A549 (cell line): ENCODE measurements around the gene ASH1L. TPM values are rescaled to one million over a fixed set of nuclear protein-coding genes. Genes with fewer than 3 reads are reported as not detected.

Source experiments
- ATAC-seq, 2 experiments: fragments of 200-7000 bp in 1 of 2; fragments of >200 bp in 1 of 2; cut with Nextera tagmentation in 1 of 2; cut with Tn5 transposase in 1 of 2; 3 replicates each; pipeline versions ENCODE4 v1.8.0 to v1.9.1; 2018 to 2020; ENCODE audit warnings: mild to moderate bottlenecking in 1 of 2, moderate library complexity in 1 of 2
- CTCF ChIA-PET: fragments of 300-600 bp; sonication (Branson Sonifier 250); formaldehyde crosslinking; extraction: SDS; loops from one replicate; lab custom pipeline; 2021; ENCODE audit warnings: antibody characterized with exemption, inconsistent platforms; lab: Yijun Ruan, JAX
- POLR2A ChIA-PET: fragments of 350-600 bp; formaldehyde crosslinking; extraction: SDS; loops from one replicate; lab custom pipeline; 2021; ENCODE audit warnings: antibody characterized with exemption, inconsistent platforms; lab: Yijun Ruan, JAX
- DNase-seq, 2 experiments: peaks; one replicate each; pipeline versions ENCODE4 v3.0.0 to v3.0.0-alpha.2; 2011 to 2016; ENCODE audit warnings: low read depth in 1 of 2, low spot score in 1 of 2
- FAIRE-seq: peaks from 2 replicates; lab custom pipeline; 2011; peaks lifted over from hg19 to GRCh38; lab: Jason Lieb, UNC
- H3K27ac ChIP-seq, 2 experiments: fragments of >200 bp; sonication (Bioruptor Twin); formaldehyde crosslinking; 3 replicates each; pipeline ENCODE4 v1.5.1; 2016 to 2017
- H3K4me1 ChIP-seq: fragments of >200 bp; sonication (Bioruptor Twin); formaldehyde crosslinking; 3 replicates; pipeline ENCODE4 v1.6.1; 2016
- H3K4me2 ChIP-seq: fragments of >200 bp; sonication (Bioruptor Twin); formaldehyde crosslinking; 3 replicates; pipeline ENCODE4 v1.6.1; 2016
- H3K4me3 ChIP-seq: fragments of >200 bp; sonication (Bioruptor Twin); formaldehyde crosslinking; 3 replicates; pipeline ENCODE4 v1.5.1; 2016
- H3K9me3 ChIP-seq: fragments of >200 bp; sonication (Bioruptor Twin); formaldehyde crosslinking; 3 replicates; pipeline ENCODE4 v1.6.1; 2016
- BHLHE40 ChIP-seq: IDR thresholded peaks from 2 replicates; pipeline ENCODE4 v1.6.1; 2012; ENCODE audit warnings: low read depth, low read length, inconsistent platforms
- CHD2 ChIP-seq: fragments of 150-350 bp; IDR thresholded peaks from 2 replicates; pipeline ENCODE4 v1.6.1; 2014; ENCODE audit warnings: low read length; ENCODE audit not compliant: partially characterized antibody
- EHF ChIP-seq: fragments of 250-450 bp; sonication (Bioruptor Pico); IDR thresholded peaks from 2 replicates; pipeline ENCODE4 v1.5.0; 2020; ENCODE audit warnings: mild to moderate bottlenecking
- ELK1 ChIP-seq: fragments of 150-350 bp; IDR thresholded peaks from 2 replicates; pipeline ENCODE4 v1.6.1; 2014; ENCODE audit warnings: low read depth, mild to moderate bottlenecking, low read length
- EP300 ChIP-seq, 2 experiments: fragments of >200 bp; sonication (Bioruptor Twin); formaldehyde crosslinking; IDR thresholded peaks; 2 replicates in 1 of 2; 3 replicates in 1 of 2; pipeline ENCODE4 v1.6.1; 2016 to 2017
- ESRRA ChIP-seq: fragments of 150-350 bp; IDR thresholded peaks from 2 replicates; pipeline ENCODE4 v1.6.1; 2014; ENCODE audit warnings: mild to moderate bottlenecking, low read length, borderline replicate concordance
- FOSL2 ChIP-seq, 2 experiments: fragments of 450-650 bp in 1 of 2; fragments of >200 bp in 1 of 2; sonication (Bioruptor Twin) in 1 of 2; formaldehyde crosslinking; IDR thresholded peaks; 2 replicates each; pipeline versions ENCODE4 v1.5.0 to v1.6.1; 2016 to 2020; ENCODE audit warnings: mild to moderate bottlenecking in 1 of 2, moderate library complexity in 1 of 2
- HDAC2 ChIP-seq: fragments of 200-600 bp; sonication (generic); IDR thresholded peaks from 2 replicates; pipeline ENCODE4 v1.6.1; 2016
- HEYL ChIP-seq: fragments of 250-450 bp; sonication (Bioruptor Pico); IDR thresholded peaks from 2 replicates; pipeline ENCODE4 v1.8.0; 2021; ENCODE audit warnings: mild to moderate bottlenecking, moderate library complexity
- HMGXB4 ChIP-seq: fragments of 250-450 bp; sonication (Bioruptor Pico); IDR thresholded peaks from 2 replicates; pipeline ENCODE4 v1.5.0; 2021; ENCODE audit warnings: mild to moderate bottlenecking, moderate library complexity, borderline replicate concordance
- HOXB13 ChIP-seq: fragments of 250-450 bp; sonication (Bioruptor Pico); IDR thresholded peaks from 2 replicates; pipeline ENCODE4 v1.5.0; 2020; ENCODE audit warnings: low read depth, mild to moderate bottlenecking, moderate library complexity
- JUNB ChIP-seq: fragments of >200 bp; sonication (Bioruptor Twin); formaldehyde crosslinking; IDR thresholded peaks from 2 replicates; pipeline ENCODE4 v1.6.1; 2016
- KDM5A ChIP-seq: fragments of 200-600 bp; sonication (generic); IDR thresholded peaks from 2 replicates; pipeline ENCODE4 v1.6.1; 2016; ENCODE audit warnings: antibody characterized with exemption, mild to moderate bottlenecking
- MAZ ChIP-seq: fragments of 150-350 bp; IDR thresholded peaks from 2 replicates; pipeline ENCODE4 v1.6.1; 2014; ENCODE audit warnings: antibody characterized with exemption, low read depth, low read length, borderline replicate concordance
- MYC ChIP-seq: IDR thresholded peaks from 2 replicates; pipeline ENCODE4 v1.6.1; 2012; ENCODE audit warnings: mild to moderate bottlenecking, inconsistent platforms, low read length, improper control_type of control experiment, borderline replicate concordance
- NFE2L2 ChIP-seq: fragments of 150-350 bp; conservative IDR thresholded peaks from 2 replicates; pipeline ENCODE4 v1.6.1; 2014; ENCODE audit warnings: low read length
- NPAS2 ChIP-seq: fragments of 250-450 bp; sonication (Bioruptor Pico); IDR thresholded peaks from 2 replicates; pipeline ENCODE4 v1.8.0; 2022; ENCODE audit warnings: mild to moderate bottlenecking, moderate library complexity, borderline replicate concordance
- PHF8 ChIP-seq: fragments of 200-600 bp; sonication (generic); IDR thresholded peaks from 2 replicates; pipeline ENCODE4 v1.6.1; 2016; ENCODE audit warnings: low read depth, mild to moderate bottlenecking, antibody characterized with exemption, moderate library complexity, borderline replicate concordance
- RAD21 ChIP-seq, 2 experiments: fragments of >200 bp in 1 of 2; sonication (Bioruptor Twin) in 1 of 2; formaldehyde crosslinking in 1 of 2; IDR thresholded peaks in 1 of 2; conservative IDR thresholded peaks in 1 of 2; 2 replicates in 1 of 2; 3 replicates in 1 of 2; pipeline ENCODE4 v1.6.1; 2012 to 2018; ENCODE audit warnings: inconsistent platforms in 1 of 2
- RCOR1 ChIP-seq: fragments of 150-350 bp; IDR thresholded peaks from 2 replicates; pipeline ENCODE4 v1.6.1; 2014; ENCODE audit warnings: antibody characterized with exemption, low read length, low read depth
- RNF2 ChIP-seq: fragments of 200-600 bp; sonication (generic); IDR thresholded peaks from 2 replicates; pipeline ENCODE4 v1.6.1; 2016; ENCODE audit warnings: low read depth, mild to moderate bottlenecking, antibody characterized with exemption, moderate library complexity, borderline replicate concordance
- SREBF2 ChIP-seq: fragments of 450-650 bp; IDR thresholded peaks from 2 replicates; pipeline ENCODE4 v1.6.1; 2014; ENCODE audit warnings: mild to moderate bottlenecking, moderate library complexity
- TFCP2L1 ChIP-seq: fragments of 250-450 bp; sonication (Bioruptor Pico); IDR thresholded peaks from 2 replicates; pipeline ENCODE4 v1.5.0; 2021; ENCODE audit warnings: mild to moderate bottlenecking
- TP53 ChIP-seq: fragments of 250-450 bp; sonication (Bioruptor Pico); IDR thresholded peaks from 2 replicates; pipeline ENCODE4 v1.5.0; 2021; ENCODE audit warnings: mild to moderate bottlenecking, moderate library complexity
- ZSCAN20 ChIP-seq: fragments of 250-450 bp; sonication (Bioruptor Pico); IDR thresholded peaks from 2 replicates; pipeline ENCODE4 v1.8.0; 2022; ENCODE audit warnings: mild to moderate bottlenecking, moderate library complexity
- WGBS: methylation state at CpG from one replicate; pipeline ENCODE4 v1.1.6; 2017; ENCODE audit errors: missing lambda C conversion rate; 5-methylcytosine and 5-hydroxymethylcytosine counted together
- polyA plus RNA-seq, 4 experiments: library from polyadenylated mRNA; depleted of rRNA in 3 of 4; stranded (reverse); fragments of >200 nt; fragmentation: RNase III in 1 of 4; extraction: RNeasy Plus Mini Kit Qiagen cat#74134 plus additional on column Dnase treatment in 1 of 4; gene quantifications; 2 replicates in 3 of 4; 3 replicates in 1 of 4; pipeline ENCODE4 v1.2.3, GENCODE V29; 2011 to 2017
- TF ChIP-seq, protein P1 (sequence below): fragments of >200 bp; sonication (Bioruptor Twin); formaldehyde crosslinking; IDR thresholded peaks from 3 replicates; pipeline ENCODE4 v1.6.1; 2016

The ASH1L gene
- polyA plus RNA-seq, 2 of the 4 experiments (the other 2 are of a cell fraction): 10.0 to 32.8 TPM

DNA sequence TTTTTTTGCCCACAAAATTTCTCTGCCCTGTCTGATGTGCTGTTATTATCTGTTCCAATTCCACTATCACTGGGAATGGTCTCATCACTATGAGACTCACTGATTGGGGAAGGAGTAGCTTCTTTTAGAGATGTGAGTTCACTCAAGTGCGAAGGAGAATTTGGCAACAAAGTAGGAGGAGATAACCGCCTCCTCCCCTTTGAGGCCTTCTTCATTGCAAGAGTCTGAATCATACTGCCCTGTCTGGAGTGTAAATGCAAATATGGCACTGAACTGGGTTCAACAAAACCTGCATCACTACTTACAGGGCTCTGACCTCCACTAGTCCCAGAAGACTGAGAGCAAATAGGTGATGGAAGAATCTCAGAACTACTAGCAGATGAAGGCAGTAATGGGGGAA lies 83.4 kb downstream of the ASH1L start:
- peak overlapping the region; percentile 19; the same call in 2 of the 3 replicates for H3K4me2 ChIP-seq
- TF ChIP-seq FOSL2 (IDR thresholded peaks at IDR 0.05) (no peak), FOSL2 (CRISPR knock-in tag; IDR thresholded peaks at IDR 0.05) (peak; percentile 42), NFE2L2 (no peak)
- TF ChIP-seq, all 56 proteins: peak for 1
- ATAC-seq (peak; percentile 54 to 80; a peak in 5 of 6 replicates), FAIRE-seq (peak; percentile 65), DNase-seq (peak in 1 of 2 experiments; percentile 48)
- peak overlapping the region in 1 of 2 experiments; percentile 17; a peak in 1 of 6 replicates for H3K27ac ChIP-seq
- no peak overlapping the region for H3K4me3 ChIP-seq
- H3K9me3 ChIP-seq: no peaks in the 10 kb centered on the region
- peaks cover 12% of the 10 kb centered on the region; the same call in 2 of the 3 replicates for H3K4me1 ChIP-seq
- ChIA-PET CTCF (interaction anchor here (0.8 to 1.6 kb wide), 2 partner anchors 12 to 24 kb away, joined by 3 to 5 read pairs; no protein-coding TSS in a partner anchor), POLR2A (no interaction called here)
- WGBS: 67% methylated on average over 2 of the region's 2 CpGs

GRCh38 chr1:155478270-155478852 lies 84.2 kb downstream of the ASH1L start:
- no peak for ATAC-seq
- no peak overlapping the region for H3K27ac ChIP-seq

GRCh38 chr1:155474146-155474545 lies 88.5 kb downstream of the ASH1L start:
- no peak for TF ChIP-seq RCOR1
- no peak for TF ChIP-seq NPAS2 (CRISPR knock-in tag)
- TF ChIP-seq MYC: no peak
- no peak for TF ChIP-seq SREBF2
- no peak for TF ChIP-seq HOXB13 (CRISPR knock-in tag)
- no peak for TF ChIP-seq TFCP2L1
- no peak for TF ChIP-seq EP300 (IDR thresholded peaks at IDR 0.05)
- TF ChIP-seq EHF (CRISPR knock-in tag): no peak
- TF ChIP-seq RNF2: no peak
- TF ChIP-seq TP53 (CRISPR knock-in tag): no peak
- no peak for TF ChIP-seq HMGXB4 (CRISPR knock-in tag)
- CTCF ChIA-PET: interaction anchor here (0.6 kb wide), 1 partner anchor 17 kb away, joined by 3 read pairs; no protein-coding TSS in a partner anchor

More at GRCh38 chr1:155478270-155478852, 84.2 kb downstream of the ASH1L start:
- DNase-seq (no peak), FAIRE-seq (no peak)
- no peaks in the 10 kb centered on the region for H3K9me3 ChIP-seq
- no peak overlapping the region for H3K4me3 ChIP-seq
- CTCF ChIA-PET: interaction anchor here (0.8 to 1.6 kb wide), 4 partner anchors 11 to 26 kb away, joined by 3 to 5 read pairs (median 3); no protein-coding TSS in a partner anchor
- POLR2A ChIA-PET: no interaction called here
- peaks cover 12% of the 10 kb centered on the region; the same call in 2 of the 3 replicates for H3K4me1 ChIP-seq
- no peak overlapping the region for H3K4me2 ChIP-seq
- no peak for TF ChIP-seq BHLHE40
- no peak for TF ChIP-seq EHF (CRISPR knock-in tag)
- no peak for TF ChIP-seq ESRRA
- no peak for TF ChIP-seq CHD2
- TF ChIP-seq PHF8: no peak
- TF ChIP-seq, protein P1, sequence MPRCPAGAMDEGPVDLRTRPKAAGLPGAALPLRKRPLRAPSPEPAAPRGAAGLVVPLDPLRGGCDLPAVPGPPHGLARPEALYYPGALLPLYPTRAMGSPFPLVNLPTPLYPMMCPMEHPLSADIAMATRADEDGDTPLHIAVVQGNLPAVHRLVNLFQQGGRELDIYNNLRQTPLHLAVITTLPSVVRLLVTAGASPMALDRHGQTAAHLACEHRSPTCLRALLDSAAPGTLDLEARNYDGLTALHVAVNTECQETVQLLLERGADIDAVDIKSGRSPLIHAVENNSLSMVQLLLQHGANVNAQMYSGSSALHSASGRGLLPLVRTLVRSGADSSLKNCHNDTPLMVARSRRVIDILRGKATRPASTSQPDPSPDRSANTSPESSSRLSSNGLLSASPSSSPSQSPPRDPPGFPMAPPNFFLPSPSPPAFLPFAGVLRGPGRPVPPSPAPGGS: no peak
- TF ChIP-seq ZSCAN20 (CRISPR knock-in tag): no peak
- TF ChIP-seq NPAS2 (CRISPR knock-in tag): no peak
- TF ChIP-seq MYC: no peak
- TF ChIP-seq JUNB: no peak
- no peak for TF ChIP-seq RAD21 (conservative IDR thresholded peaks at IDR 0.05 in 1 of 2, IDR thresholded peaks at IDR 0.05 in 1 of 2)
- no peak for TF ChIP-seq ELK1
- TF ChIP-seq KDM5A: no peak
- TF ChIP-seq MAZ: no peak
- TF ChIP-seq HEYL (CRISPR knock-in tag): no peak
- no peak for TF ChIP-seq HDAC2
- 97% methylated on average over 8 of the region's 8 CpGs for WGBS

More at GRCh38 chr1:155474146-155474545, 88.5 kb downstream of the ASH1L start:
- peaks cover 13% of the 10 kb centered on the region; the same call in 2 of the 3 replicates for H3K9me3 ChIP-seq
- 95% methylated on average over 5 of the region's 5 CpGs for WGBS
- POLR2A ChIA-PET: no interaction called here
- FAIRE-seq: no peak
- no peak overlapping the region for H3K4me3 ChIP-seq
- no peak for ATAC-seq
- no peak overlapping the region for H3K27ac ChIP-seq
- DNase-seq: no peak
- no peak overlapping the region for H3K4me2 ChIP-seq
- H3K4me1 ChIP-seq: peaks cover 3% of the 10 kb centered on the region; the same call in 2 of the 3 replicates
